Measurements from ENCODE around the gene ZBTB34.

ZBTB34 gene

GRCh38 chr9:126906091-126906490, 45.7 kb downstream of the ZBTB34 start:
- DNase-seq (ENCODE audit: low spot score), result no peak
- no peak overlapping the region for H3K27ac ChIP-seq
- CTCF ChIA-PET, result no interaction called here
- POLR2A ChIA-PET (ENCODE audit: low non-redundant PET), result interaction anchor here (0.6 kb wide), 1 partner anchor 19 kb away, joined by 4 read pairs; no protein-coding TSS in a partner anchor
- no peak for TF ChIP-seq CTCF (conservative IDR thresholded peaks at IDR 0.05; ENCODE audit: low read depth)

- DNase-seq (ENCODE audit: low spot score), result no peak
- no peak overlapping the region for H3K27ac ChIP-seq
- ChIA-PET POLR2A (ENCODE audit: low non-redundant PET) (no interaction called here), CTCF (interaction anchor here (0.6 kb wide), 1 partner anchor 128 kb away, joined by 3 read pairs; no protein-coding TSS in a partner anchor)
- TF ChIP-seq CTCF (conservative IDR thresholded peaks at IDR 0.05; ENCODE audit: low read depth), result no peak
Measured at GRCh38 chr9:126907058-126907457, 46.6 kb downstream of the ZBTB34 start.

GRCh38 chr9:126914458-126915280, 54.2 kb downstream of the ZBTB34 start, which contains the start of gene RALGPS1:
Gene RALGPS1 (plus strand): TSS chr9:126914782. CDS start chr9:126962290, 47,508 bp downstream.
- TF ChIP-seq CTCF (conservative IDR thresholded peaks at IDR 0.05; ENCODE audit: low read depth), result no peak
- H3K27ac ChIP-seq, result peak within 1 kb of the TSS; percentile 77
- peak; percentile 100 for DNase-seq (ENCODE audit: low spot score)
- CTCF ChIA-PET, result interaction anchor here (0.9 to 1.5 kb wide), 2 partner anchors 55 to 211 kb away, joined by 3 read pairs; no protein-coding TSS in a partner anchor
- POLR2A ChIA-PET (ENCODE audit: low non-redundant PET), result no interaction called here

- CTCF ChIA-PET, result interaction anchor here (0.7 to 0.9 kb wide), 2 partner anchors 25 to 212 kb away, joined by 3 read pairs; no protein-coding TSS in a partner anchor
- POLR2A ChIA-PET (ENCODE audit: low non-redundant PET), result no interaction called here
- H3K27ac ChIP-seq, result no peak overlapping the region
- TF ChIP-seq CTCF (conservative IDR thresholded peaks at IDR 0.05; ENCODE audit: low read depth), result no peak
- peak; percentile 93 for DNase-seq (ENCODE audit: low spot score)
Measured at GRCh38 chr9:126915281-126915816, 54.9 kb downstream of the ZBTB34 start.

GRCh38 chr9:126915846-126916543, 55.6 kb downstream of the ZBTB34 start:
- ChIA-PET POLR2A (ENCODE audit: low non-redundant PET) (no interaction called here), CTCF (interaction anchor here (0.6 to 0.7 kb wide), 3 partner anchors 25 to 222 kb away, joined by 3 to 5 read pairs (median 3); no protein-coding TSS in a partner anchor)
- H3K27ac ChIP-seq, result no peak overlapping the region
- DNase-seq (ENCODE audit: low spot score), result peak; percentile 73
- TF ChIP-seq CTCF (conservative IDR thresholded peaks at IDR 0.05; ENCODE audit: low read depth), result no peak

GRCh38 chr9:126916909-126917308, 56.5 kb downstream of the ZBTB34 start:
- DNase-seq (ENCODE audit: low spot score), result no peak
- ChIA-PET POLR2A (ENCODE audit: low non-redundant PET) (no interaction called here), CTCF (interaction anchor here (0.6 to 0.7 kb wide), 2 partner anchors 9 to 26 kb away, joined by 3 read pairs; no protein-coding TSS in a partner anchor)
- no peak overlapping the region for H3K27ac ChIP-seq
- no peak for TF ChIP-seq CTCF (conservative IDR thresholded peaks at IDR 0.05; ENCODE audit: low read depth)

All from RWPE1 (cell line).